Stimulated activated memory B cell treated with anti-CD40 and anti-IgM and Interleukin-4, amounts not matched to agents 10 μg/mL and 1 μg/mL and 100 μg/mL, for 72 hours (primary cell): ENCODE measurements around the gene NT5M.

Experiments used
- ATAC-seq: fragments of 150-1000 bp; cut with Tn5 transposase; 2 replicates; pipeline ENCODE4 v1.10.0; 2021
- H3K27ac Mint-ChIP-seq: one replicate; pipeline ENCODE4 v1.8.0; 2022; ENCODE audit warnings: mild to moderate bottlenecking, mixed read lengths
- H3K27me3 Mint-ChIP-seq: one replicate; pipeline ENCODE4 v1.8.0; 2022; ENCODE audit warnings: mixed read lengths
- H3K36me3 Mint-ChIP-seq: one replicate; pipeline ENCODE4 v1.8.0; 2022; ENCODE audit warnings: mixed read lengths
- H3K4me1 Mint-ChIP-seq: one replicate; pipeline ENCODE4 v1.8.0; 2022; ENCODE audit warnings: mixed read lengths
- H3K4me3 Mint-ChIP-seq: one replicate; pipeline ENCODE4 v1.8.0; 2022; ENCODE audit warnings: mild to moderate bottlenecking, moderate library complexity, mixed read lengths
- H3K9me3 Mint-ChIP-seq: one replicate; pipeline ENCODE4 v1.8.0; 2022; ENCODE audit warnings: mixed read lengths

Gene NT5M

DNA sequence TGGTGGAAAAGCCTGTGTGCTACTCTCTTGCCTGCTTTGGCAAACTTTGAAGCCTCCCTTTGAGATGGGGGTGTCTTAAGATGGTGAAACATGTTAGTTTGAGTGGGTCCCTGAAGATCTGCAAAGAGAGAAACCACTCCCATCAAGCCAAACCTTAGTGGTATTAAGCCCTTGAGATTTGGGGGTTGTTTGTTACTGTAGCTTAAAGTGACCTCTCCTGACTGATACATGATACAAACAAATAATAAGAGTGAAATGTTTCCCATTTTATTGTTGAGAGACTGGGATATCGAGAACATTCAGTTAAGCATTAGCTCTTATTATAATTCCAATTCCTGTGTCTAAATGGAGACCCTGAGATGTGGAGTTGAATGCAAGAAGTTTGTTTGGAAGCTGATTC lies 63.1 kb downstream of the NT5M start:
- Mint-ChIP-seq H3K4me3 (no peak overlapping the region), H3K27ac (no peak overlapping the region), H3K9me3 (no peaks in the 10 kb centered on the region)

DNA sequence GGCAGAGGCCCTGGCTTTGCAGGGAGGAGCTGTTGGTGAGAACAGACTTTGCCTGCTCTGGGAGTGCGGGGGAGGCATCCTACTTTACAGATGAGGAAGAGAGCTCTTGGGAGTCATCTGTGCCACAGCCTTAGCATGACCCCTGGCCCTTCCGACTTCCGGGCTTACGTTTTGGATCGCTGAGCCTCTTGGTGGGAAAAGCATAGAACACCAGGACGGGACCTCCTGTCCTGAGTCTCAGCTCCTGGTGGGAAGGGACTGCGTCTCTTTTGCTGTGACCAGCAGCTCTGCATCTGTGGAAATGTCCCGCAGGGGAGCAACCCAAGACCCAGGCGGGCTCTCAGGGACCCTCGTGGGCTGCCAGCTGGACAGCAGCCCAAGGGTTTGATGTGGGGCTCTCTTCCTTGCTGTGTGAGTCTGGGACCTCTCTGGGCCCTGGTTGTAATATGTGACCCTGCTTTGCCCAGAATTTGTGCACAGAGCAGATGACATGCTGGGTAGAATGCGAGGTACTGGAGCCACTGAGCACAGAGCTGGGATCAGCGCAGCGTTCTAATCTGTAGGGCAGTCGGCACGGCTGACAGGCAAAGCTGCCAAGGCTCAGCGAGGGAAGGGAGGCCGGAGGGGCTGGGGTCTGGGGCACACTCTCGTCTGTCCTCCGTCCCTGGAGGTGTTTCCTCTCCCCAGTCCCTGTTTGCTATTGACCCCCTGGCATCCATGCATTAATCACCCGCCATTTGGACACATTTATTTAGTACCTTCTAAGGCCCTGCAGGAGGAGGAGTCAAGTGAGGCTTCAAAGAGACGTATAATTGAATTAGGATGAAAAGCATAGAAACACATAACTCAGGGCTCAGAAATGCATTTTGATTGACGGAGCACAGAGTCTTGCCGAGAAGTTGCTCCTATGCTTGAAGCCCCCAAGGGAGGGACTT lies 64.0 kb downstream of the NT5M start:
- Mint-ChIP-seq H3K36me3 (no peaks in the 10 kb centered on the region), H3K4me1 (no peaks in the 10 kb centered on the region), H3K27me3 (peaks cover 49% of the 10 kb centered on the region), H3K4me3 (no peak overlapping the region), H3K27ac (no peak overlapping the region), H3K9me3 (no peaks in the 10 kb centered on the region)
- no peak for ATAC-seq

More for the DNA sequence above, 63.1 kb downstream of the NT5M start:
- H3K4me1 Mint-ChIP-seq, result no peaks in the 10 kb centered on the region
- H3K36me3 Mint-ChIP-seq, result no peaks in the 10 kb centered on the region
- ATAC-seq, result no peak
- peaks cover 58% of the 10 kb centered on the region for H3K27me3 Mint-ChIP-seq

DNA sequence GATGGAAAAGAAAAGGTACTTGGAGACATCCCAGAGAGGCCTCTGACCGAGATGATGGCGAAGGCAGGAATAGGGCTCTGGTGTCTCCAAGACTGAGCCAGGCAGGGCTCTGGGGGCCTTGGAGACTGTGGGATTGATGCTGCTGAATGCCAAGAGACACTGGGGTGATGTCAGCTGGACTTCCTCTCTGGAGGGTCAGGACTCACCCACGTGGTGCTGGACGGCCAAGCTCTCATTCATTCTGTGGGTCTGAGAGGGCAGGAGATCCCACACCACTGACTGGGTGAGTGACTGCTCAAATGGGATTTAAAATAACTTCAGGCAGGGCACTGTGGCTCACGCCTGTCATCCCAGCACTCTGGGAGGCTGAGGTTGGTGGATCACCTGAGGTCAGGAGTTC lies 64.8 kb downstream of the NT5M start:
- Mint-ChIP-seq H3K27me3 (peaks cover 41% of the 10 kb centered on the region), H3K36me3 (no peaks in the 10 kb centered on the region), H3K27ac (no peak overlapping the region), H3K4me1 (no peaks in the 10 kb centered on the region), H3K4me3 (no peak overlapping the region), H3K9me3 (no peaks in the 10 kb centered on the region)
- no peak for ATAC-seq

DNA sequence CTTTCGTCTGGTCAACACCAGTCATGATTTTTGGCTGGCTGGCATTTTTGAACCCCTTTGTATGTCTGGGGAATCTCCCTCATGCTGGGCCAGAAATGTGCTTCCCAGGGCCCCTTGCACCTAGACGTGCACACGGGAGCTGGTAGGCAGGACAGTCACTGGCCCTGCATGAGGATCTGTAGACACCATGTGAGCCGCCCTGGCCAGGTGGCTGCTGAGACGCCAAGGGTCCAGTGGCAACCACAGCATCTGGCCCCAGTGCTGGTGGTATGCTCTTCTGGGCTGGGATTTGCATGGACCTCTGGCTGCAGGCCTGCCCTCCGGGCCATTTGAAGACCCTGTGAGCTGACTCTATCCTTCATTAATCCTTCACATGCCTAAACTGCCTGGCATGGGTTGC lies 67.5 kb downstream of the NT5M start:
- Mint-ChIP-seq H3K27me3 (peaks cover 21% of the 10 kb centered on the region), H3K36me3 (no peaks in the 10 kb centered on the region), H3K4me1 (no peaks in the 10 kb centered on the region), H3K9me3 (no peaks in the 10 kb centered on the region), H3K27ac (no peak overlapping the region), H3K4me3 (no peak overlapping the region)
- no peak for ATAC-seq

DNA sequence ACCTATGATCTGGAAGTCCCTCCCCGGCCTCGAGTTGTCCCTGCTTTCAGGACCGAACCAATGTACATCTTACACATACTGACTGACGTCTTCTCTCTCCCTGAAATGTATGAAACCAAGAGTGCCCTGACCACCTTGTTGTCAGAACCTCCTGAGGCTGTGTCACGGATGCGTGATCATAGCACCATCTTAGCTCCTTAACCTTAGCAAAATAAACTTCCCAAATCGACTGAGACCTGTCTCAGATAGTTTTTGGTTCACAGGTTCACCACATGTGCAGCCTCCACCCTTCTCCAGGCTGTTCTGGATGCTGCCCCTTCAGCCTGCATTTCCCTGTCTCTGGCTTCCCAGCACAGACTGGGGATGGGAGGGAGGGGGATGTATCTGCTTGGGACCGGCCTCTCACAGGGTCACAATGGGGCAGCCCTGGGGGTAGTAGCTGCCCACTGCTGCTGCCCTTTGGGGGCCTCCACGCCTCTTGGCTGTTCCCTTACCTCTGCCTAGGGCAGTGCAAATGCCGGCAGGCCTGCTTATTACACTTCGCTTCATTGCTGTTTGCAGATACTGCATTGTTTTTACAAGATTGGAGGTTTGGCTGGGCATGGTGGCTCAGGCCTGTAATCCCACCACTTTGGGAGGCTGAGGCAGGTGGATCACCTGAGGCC lies 69.8 kb downstream of the NT5M start:
- Mint-ChIP-seq H3K36me3 (no peaks in the 10 kb centered on the region), H3K9me3 (no peaks in the 10 kb centered on the region), H3K27ac (no peak overlapping the region), H3K4me3 (no peak overlapping the region), H3K4me1 (no peaks in the 10 kb centered on the region), H3K27me3 (no peaks in the 10 kb centered on the region)
- no peak for ATAC-seq

DNA sequence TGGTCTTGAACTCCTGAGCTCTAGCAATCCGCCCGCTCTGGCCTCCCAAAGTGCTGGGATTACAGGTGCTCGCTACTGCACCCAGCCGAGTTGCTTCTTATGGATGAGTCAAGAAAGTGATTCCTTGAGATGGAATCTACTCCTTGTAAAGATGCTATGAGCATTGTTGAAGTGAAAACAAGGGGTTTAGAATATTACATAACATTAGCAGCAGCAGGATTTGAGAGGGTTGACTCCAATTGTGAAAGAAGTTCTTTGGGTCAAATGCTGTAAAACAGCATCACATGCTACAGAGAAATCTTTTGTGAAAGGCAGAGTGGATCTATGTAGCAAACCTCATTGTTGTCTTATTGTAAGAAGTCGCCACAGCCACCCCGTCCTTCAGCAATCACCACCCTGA lies 72.7 kb downstream of the NT5M start:
- Mint-ChIP-seq H3K9me3 (no peaks in the 10 kb centered on the region), H3K36me3 (no peaks in the 10 kb centered on the region), H3K4me1 (no peaks in the 10 kb centered on the region), H3K27me3 (peaks cover 14% of the 10 kb centered on the region), H3K27ac (no peak overlapping the region), H3K4me3 (no peak overlapping the region)
- ATAC-seq, result no peak

DNA sequence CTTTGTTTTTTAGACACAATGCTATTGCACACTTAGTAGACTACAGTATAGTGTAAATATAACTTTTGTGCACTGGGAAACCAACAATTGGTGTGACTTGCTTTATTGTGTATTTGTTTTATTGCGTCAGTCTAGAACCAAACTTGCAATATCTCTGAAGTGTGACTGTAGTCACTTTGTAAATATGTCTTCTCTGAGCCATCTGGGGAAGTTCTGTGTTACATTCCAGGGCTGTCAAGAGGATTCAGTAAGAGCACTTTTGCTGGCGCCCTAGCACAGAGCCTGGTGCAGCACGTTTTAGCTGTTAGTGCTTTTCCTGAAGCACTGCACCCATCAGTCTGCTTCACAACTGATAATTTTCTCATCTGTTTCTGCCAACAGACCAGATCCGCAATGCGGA lies 73.2 kb downstream of the NT5M start:
- H3K36me3 Mint-ChIP-seq, result no peaks in the 10 kb centered on the region
- H3K9me3 Mint-ChIP-seq, result no peaks in the 10 kb centered on the region
- no peak overlapping the region for H3K27ac Mint-ChIP-seq
- no peak overlapping the region for H3K4me3 Mint-ChIP-seq
- ATAC-seq, result no peak
- H3K4me1 Mint-ChIP-seq, result no peaks in the 10 kb centered on the region
- peaks cover 14% of the 10 kb centered on the region for H3K27me3 Mint-ChIP-seq

DNA sequence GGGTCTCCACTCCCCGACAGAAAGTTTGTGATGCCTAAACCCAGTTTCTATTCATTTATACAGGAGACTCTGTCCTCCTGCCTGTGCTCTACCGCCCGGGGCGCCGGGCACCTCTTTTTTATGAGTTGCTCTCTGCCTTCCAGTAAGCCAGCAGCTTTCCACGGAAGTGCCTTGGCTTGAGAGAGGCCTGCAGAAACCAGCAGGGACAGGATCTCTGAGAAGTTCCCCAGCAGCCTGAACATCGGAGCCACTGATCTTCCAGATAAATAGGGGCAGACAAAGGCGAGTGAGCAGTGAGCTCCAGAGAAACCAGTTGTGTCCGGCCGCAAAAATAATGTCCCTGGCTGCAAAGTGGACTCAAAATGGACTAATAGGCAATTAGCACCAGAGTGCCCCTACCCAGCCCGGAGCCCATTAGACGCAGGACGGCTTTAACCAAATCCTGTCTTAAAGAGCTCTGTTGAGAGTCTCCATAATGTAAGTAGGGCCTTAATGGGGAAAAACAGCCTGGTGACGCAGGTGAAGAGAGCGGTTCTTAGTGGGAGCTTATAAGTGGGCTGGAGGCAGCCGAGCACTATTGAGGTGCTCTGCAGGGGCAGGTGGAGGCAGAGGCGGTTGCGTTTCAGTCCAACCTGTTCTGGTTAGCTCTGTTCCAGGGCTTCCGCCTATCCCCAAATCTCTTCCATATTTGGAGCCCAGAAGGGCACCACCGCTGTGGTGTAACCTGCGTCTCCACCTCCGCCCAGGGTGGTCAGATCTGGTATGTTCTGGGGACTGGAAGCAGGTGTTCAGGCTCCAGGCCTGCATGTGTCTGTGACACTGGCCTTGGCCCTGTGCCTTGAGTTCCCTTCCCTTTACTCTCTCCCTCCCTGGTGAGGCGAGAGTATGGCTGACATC lies 74.1 kb downstream of the NT5M start:
- H3K27me3 Mint-ChIP-seq, result peaks cover 14% of the 10 kb centered on the region
- ATAC-seq, result no peak

DNA sequence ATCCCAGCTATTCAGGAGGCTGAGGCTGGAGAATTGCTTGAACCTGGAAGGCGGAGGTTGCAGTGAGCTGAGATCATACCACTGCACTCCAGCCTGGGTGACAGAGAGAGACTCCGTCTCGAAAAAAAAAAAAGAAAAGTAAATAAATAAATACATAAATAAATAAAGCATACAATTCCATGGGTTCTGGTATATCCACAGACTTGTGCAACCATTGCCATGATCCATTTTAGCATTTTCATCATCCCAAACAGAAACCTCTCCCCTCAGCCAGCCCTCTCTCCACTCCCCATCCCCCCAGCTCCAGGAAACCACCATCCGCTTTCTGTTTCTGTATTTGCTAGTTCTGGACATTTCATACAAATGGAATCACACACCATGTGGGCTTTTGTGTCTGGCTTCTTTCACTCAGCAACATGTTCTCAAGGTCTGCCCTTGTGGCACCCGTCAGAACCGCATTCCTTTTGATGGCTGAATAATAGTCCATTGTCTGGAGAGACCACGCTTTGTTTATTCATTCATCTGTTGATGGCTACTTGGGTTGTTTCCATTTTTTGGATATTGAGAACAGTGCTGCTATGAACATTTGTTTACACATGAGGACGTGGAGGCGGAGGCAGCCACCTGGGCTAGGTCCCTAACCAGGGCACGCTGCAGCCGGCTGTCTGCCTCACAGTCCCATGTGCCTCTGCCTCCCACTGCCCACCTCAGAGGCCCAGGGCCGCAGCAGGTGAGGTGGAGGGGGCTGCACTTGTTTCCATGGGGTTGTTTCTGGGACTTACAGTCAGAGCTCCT lies 76.2 kb downstream of the NT5M start:
- ATAC-seq, result no peak
- Mint-ChIP-seq H3K4me1 (no peaks in the 10 kb centered on the region), H3K27me3 (peaks cover 28% of the 10 kb centered on the region), H3K36me3 (no peaks in the 10 kb centered on the region), H3K27ac (no peak overlapping the region), H3K4me3 (no peak overlapping the region), H3K9me3 (no peaks in the 10 kb centered on the region)

More for the DNA sequence above, 74.1 kb downstream of the NT5M start:
- Mint-ChIP-seq H3K4me3 (no peak overlapping the region), H3K27ac (no peak overlapping the region), H3K36me3 (no peaks in the 10 kb centered on the region), H3K4me1 (no peaks in the 10 kb centered on the region), H3K9me3 (no peaks in the 10 kb centered on the region)

DNA sequence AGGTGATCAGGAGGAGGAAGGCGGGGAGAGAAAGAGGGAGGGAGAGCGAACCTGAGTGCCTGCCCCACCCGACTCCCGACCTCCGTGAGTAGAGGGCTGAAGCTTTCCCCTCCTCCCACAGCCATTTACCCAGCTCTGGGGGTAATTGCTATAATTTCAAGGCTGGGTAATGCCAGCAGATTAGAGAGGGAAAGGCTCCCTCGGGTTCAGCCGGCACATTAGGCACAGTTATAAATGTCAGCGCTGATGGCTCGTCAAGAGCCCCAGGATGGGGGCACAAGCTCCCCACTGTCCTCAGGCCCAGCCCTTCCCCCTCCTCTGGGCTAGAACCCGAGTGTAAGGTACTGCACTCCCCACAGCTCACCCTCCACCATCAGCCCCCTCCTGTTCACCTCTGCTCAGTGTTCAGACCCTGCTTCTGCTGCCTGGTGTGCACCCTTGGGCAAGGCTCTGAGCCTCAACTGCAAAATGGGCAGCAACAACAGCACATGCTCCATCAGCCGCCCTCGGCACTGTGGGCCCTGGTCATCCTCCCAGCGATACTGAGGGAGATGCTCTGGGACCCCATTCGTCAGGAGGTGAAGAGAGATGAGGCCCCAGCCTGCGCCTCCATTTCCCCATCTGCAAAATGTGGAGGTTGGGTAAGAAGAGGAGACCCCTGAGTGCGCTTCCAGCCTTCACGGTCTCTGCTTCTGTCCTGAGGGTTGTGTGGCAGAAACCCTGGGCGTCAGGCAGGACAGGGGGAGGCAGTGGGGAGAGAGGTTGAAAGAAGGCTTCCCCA lies 77.2 kb downstream of the NT5M start:
- peaks cover 28% of the 10 kb centered on the region for H3K27me3 Mint-ChIP-seq
- no peak overlapping the region for H3K27ac Mint-ChIP-seq
- H3K36me3 Mint-ChIP-seq, result no peaks in the 10 kb centered on the region
- ATAC-seq, result no peak
- no peak overlapping the region for H3K4me3 Mint-ChIP-seq
- H3K4me1 Mint-ChIP-seq, result no peaks in the 10 kb centered on the region
- H3K9me3 Mint-ChIP-seq, result no peaks in the 10 kb centered on the region

DNA sequence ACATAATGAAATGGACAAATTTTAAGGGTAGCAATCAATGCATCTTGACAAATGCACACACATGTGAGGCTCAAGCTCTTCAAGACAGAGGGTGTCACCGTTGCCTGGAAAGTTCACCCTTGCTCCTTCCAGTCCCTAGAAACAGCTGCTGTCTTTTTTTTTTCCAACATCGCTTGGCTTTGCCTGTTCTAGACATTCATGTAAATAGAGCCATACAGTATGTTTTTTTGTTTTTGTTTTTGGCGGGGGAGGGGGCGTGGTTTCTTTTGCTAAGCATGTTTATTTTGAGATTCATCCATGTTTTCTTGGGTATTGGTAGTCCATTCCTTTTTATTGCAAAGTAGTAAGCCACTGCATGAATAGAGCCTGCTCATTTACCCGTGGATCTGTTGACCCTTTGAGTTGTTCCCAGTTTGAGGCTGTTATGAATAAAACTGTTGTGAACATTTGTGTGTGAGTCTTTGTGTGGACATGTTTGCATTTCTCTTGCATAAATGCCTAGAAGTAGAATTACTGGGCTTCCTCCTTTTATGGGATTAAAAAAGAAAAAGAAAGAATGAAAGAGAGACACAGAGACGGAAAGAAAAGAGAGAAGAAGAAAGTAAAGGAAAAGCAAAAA lies 78.4 kb downstream of the NT5M start:
- Mint-ChIP-seq H3K4me3 (no peak overlapping the region), H3K9me3 (no peaks in the 10 kb centered on the region), H3K27me3 (peaks cover 39% of the 10 kb centered on the region), H3K27ac (no peak overlapping the region), H3K36me3 (no peaks in the 10 kb centered on the region), H3K4me1 (no peaks in the 10 kb centered on the region)
- no peak for ATAC-seq

DNA sequence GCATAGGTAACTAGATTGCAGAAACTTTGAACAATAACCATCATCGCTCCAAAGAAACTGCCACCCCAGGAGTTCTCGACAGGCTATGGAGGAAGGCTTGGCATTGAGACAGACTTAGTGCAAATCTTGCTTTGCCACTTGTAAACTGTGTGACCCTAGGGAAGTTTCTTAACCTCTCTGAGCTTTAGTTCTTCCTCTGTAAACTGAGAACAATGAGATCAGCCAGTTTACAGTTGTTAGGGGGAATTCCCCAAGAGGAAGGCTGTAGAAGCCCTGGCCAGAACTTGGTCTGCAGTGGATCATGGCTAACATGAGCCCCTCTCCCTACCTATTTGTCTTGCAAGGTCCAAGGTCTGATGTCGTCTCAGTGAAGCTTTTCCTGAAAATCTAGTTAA lies 78.9 kb downstream of the NT5M start:
- no peak overlapping the region for H3K27ac Mint-ChIP-seq
- H3K4me1 Mint-ChIP-seq, result no peaks in the 10 kb centered on the region
- ATAC-seq, result no peak
- no peaks in the 10 kb centered on the region for H3K9me3 Mint-ChIP-seq
- H3K27me3 Mint-ChIP-seq, result peaks cover 44% of the 10 kb centered on the region
- no peak overlapping the region for H3K4me3 Mint-ChIP-seq
- no peaks in the 10 kb centered on the region for H3K36me3 Mint-ChIP-seq

DNA sequence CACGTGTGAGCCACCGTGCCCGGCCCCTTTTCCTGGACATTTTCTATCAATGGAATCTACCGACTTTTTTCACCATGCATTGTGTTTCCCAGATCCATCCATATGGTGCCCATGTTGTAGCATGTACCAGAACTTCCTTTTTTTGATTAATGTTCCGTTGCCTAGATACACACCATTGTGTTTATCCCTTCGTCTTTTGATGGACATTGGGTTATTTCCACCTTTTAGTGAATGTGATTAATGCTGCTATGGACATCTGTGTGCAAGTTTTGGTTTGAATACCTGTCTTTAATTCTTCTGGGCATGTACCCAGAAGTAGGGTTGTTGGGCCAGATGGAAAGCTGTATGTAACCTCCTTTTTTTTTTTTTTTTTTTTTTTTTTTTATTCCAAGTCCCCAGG lies 79.8 kb downstream of the NT5M start:
- Mint-ChIP-seq H3K9me3 (no peaks in the 10 kb centered on the region), H3K4me3 (no peak overlapping the region), H3K4me1 (no peaks in the 10 kb centered on the region), H3K27ac (no peak overlapping the region), H3K36me3 (no peaks in the 10 kb centered on the region), H3K27me3 (peaks cover 52% of the 10 kb centered on the region)
- no peak for ATAC-seq
